Regular cardiac myocyte (primary cell): ENCODE measurements around the gene MAPK6. TPM values are rescaled to one million over a fixed set of nuclear protein-coding genes. Genes with fewer than 3 reads are reported as not detected.

Experiments used
- total RNA-seq: library from RNA; depleted of rRNA; stranded (reverse); fragments of >200 nt; gene quantifications from 2 replicates; pipeline ENCODE4 v1.2.3, GENCODE V29; 2014

MAPK6 gene
- total RNA-seq: 62.9 and 78.4 TPM in 2 replicates

DNA sequence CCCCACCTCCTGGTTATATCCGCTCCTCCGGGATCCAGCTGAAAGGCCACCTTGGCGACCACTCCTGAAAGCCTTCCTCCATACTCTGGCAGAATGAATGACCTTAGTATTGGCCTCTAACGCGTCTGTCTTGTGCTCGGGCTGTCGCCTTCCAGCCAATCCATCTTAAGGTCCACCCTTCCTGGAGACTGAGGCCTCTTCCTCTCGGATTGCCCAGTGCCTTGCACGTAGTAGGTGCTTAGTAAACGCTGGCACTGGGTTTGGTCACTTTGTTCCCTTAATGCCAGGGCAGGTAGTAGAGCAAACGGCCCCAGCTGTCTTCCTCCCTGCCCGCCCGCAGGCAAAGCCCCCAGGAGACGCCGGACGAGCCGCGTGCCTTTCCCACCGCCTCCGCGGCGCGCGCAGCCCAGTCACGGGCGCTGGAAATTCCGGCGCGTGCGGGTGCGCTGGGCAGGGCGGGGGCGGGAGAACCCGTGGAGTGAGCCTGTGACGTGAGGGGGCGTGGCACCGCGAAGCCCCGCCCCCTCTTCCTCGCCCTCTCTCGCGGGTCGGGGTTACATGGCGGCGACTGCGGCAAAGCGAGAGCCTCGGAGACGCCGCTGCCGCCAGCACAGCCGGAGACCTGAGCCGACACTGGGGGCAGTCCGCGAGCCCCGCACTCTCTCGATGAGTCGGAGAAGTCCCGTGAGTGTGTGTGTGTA is at the start of gene MAPK6:
Gene MAPK6 (plus strand): TSS at position 527 of the 701 bp plus-strand sequence. CDS start 27,242 bp downstream, outside the sequence.

GRCh38 chr15:51971375-51972133 is 47.5 kb upstream of the MAPK6 start, which contains the start of gene LEO1:
Gene LEO1 (minus strand): TSS chr15:51971778. CDS start chr15:51971745, 33 bp downstream.

Other genes with a start within 250 kb of the MAPK6 start
- 42.6 and 46.4 TPM in 2 replicates for gene TMOD3, start 189.6 kb upstream of the MAPK6 start, total RNA-seq
- gene LEO1, start 47.4 kb upstream of the MAPK6 start, total RNA-seq: 28.2 and 40.3 TPM in 2 replicates
- 0.19 TPM in 1 of 2 replicates, not detected in the other for gene BCL2L10, start 93.6 kb downstream of the MAPK6 start, total RNA-seq
- 42.3 and 42.6 TPM in 2 replicates for gene GNB5, start 172.2 kb downstream of the MAPK6 start, total RNA-seq